ENCODE results near the gene ATP8A1.

The ATP8A1 gene

GRCh38 chr4:42643685-42644084 is 13.2 kb downstream of the ATP8A1 start:
- DNase-seq (ENCODE audit: low read depth, low spot score): no peak
- H3K27ac ChIP-seq: no peak overlapping the region
- H3K9me3 ChIP-seq (ENCODE audit: low read depth, low read length): no peaks in the 10 kb centered on the region
- no peaks in the 10 kb centered on the region for H3K36me3 ChIP-seq (ENCODE audit: insufficient read depth, low read length)
- H3K9ac ChIP-seq (ENCODE audit: insufficient read length): no peak overlapping the region
- H3K4me3 ChIP-seq: no peak overlapping the region
- TF ChIP-seq FOXP2 (optimal IDR thresholded peaks at IDR 0.05; ENCODE audit: control extremely low read depth, extremely low read length, insufficient read depth): no peak
- no peak for TF ChIP-seq EZH2 (IDR thresholded peaks at IDR 0.05)
- no peak for TF ChIP-seq POLR2AphosphoS5 (IDR thresholded peaks at IDR 0.05; ENCODE audit: borderline replicate concordance, low read depth, low read length)

- no peak for TF ChIP-seq POLR2AphosphoS5 (IDR thresholded peaks at IDR 0.05; ENCODE audit: borderline replicate concordance, low read depth, low read length)
- TF ChIP-seq FOXP2 (optimal IDR thresholded peaks at IDR 0.05; ENCODE audit: control extremely low read depth, extremely low read length, insufficient read depth): no peak
- no peak for TF ChIP-seq EZH2 (IDR thresholded peaks at IDR 0.05)
- H3K36me3 ChIP-seq (ENCODE audit: insufficient read depth, low read length): no peaks in the 10 kb centered on the region
- H3K4me3 ChIP-seq: no peak overlapping the region
- H3K9me3 ChIP-seq (ENCODE audit: low read depth, low read length): no peaks in the 10 kb centered on the region
- no peak for DNase-seq (ENCODE audit: low read depth, low spot score)
- no peak overlapping the region for H3K27ac ChIP-seq
- H3K9ac ChIP-seq (ENCODE audit: insufficient read length): no peak overlapping the region
Measured at GRCh38 chr4:42642845-42643615, 13.9 kb downstream of the ATP8A1 start.

DNA sequence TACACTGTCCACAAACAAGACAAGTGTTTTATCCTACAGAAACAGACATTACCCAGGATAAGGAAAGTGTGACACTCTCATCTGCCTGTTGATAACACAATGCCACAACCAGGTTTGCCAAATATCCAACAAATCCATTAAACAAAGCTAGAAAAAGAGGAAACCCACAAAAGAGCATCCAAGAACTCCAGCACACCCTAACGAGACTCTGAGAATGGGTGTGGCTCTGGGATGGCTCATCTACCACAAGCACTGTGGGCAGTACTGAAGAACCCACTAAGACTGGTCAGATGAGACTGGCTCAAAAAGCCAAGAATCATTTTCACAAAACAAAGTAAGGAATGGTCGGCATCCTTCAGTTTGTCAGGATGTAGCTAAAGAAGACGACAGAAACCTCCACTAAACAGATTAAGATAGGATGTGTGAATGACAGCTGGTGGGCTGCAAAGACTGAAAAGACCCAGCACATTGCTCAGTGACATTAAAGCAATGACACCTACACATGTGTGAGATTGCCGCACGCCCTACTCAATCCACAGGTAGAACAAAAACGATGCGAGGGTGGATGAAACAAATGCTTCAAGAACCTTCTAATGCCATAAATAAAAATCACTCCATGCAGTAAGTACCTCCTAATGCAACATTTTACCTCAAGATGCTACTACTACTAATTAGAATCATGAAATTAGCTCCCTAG is 14.7 kb downstream of the ATP8A1 start:
- DNase-seq (ENCODE audit: low read depth, low spot score): no peak
- TF ChIP-seq EZH2 (IDR thresholded peaks at IDR 0.05) (no peak), FOXP2 (optimal IDR thresholded peaks at IDR 0.05; ENCODE audit: control extremely low read depth, extremely low read length, insufficient read depth) (no peak), POLR2AphosphoS5 (IDR thresholded peaks at IDR 0.05; ENCODE audit: borderline replicate concordance, low read depth, low read length) (no peak)
- Histone ChIP-seq H3K9me3 (ENCODE audit: low read depth, low read length) (no peaks in the 10 kb centered on the region), H3K36me3 (ENCODE audit: insufficient read depth, low read length) (no peaks in the 10 kb centered on the region), H3K27ac (no peak overlapping the region), H3K9ac (ENCODE audit: insufficient read length) (no peak overlapping the region), H3K4me3 (no peak overlapping the region)

DNA sequence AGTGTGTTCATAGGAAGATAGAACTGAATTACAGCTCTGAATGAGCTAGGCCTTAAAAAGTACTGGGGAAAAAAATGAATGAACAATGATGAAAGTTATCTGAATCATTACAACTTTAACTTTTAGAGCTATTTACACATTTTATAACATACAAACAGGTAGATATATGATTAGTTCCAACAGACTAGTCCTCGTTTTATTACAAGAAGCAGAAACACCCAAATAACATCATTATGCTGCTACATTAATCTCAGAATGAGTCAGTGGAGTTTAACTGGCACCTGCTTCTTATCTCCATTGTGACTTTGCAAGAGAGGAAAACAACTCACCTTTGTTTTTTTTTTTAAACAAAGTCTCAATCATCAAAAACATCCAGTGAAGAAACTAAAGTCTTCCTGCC is 15.2 kb downstream of the ATP8A1 start:
- no peak for DNase-seq (ENCODE audit: low read depth, low spot score)
- H3K27ac ChIP-seq: no peak overlapping the region
- no peaks in the 10 kb centered on the region for H3K36me3 ChIP-seq (ENCODE audit: insufficient read depth, low read length)
- no peak overlapping the region for H3K9ac ChIP-seq (ENCODE audit: insufficient read length)
- TF ChIP-seq FOXP2 (optimal IDR thresholded peaks at IDR 0.05; ENCODE audit: control extremely low read depth, extremely low read length, insufficient read depth) (no peak), POLR2AphosphoS5 (IDR thresholded peaks at IDR 0.05; ENCODE audit: borderline replicate concordance, low read depth, low read length) (no peak), EZH2 (IDR thresholded peaks at IDR 0.05) (no peak)
- no peaks in the 10 kb centered on the region for H3K9me3 ChIP-seq (ENCODE audit: low read depth, low read length)
- H3K4me3 ChIP-seq: no peak overlapping the region

DNA sequence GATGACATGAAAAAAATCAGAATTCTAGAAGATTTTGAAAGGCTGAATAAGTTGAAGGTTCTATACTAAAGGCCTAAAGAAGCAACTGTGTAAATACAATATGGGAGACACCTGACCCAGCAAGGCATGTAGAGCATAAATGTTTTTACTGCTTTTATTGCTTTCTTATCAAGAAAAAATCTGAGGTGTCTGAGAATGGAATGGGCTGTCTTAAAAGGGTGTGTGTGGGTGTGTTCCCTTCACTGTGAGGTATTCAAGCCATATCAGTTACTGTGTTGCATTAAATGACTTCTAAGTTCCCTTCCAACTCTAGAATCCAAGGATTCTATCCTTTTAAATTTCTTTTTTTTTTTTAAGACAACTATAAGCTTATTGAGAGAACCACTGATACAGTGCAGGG is 15.7 kb downstream of the ATP8A1 start:
- H3K36me3 ChIP-seq (ENCODE audit: insufficient read depth, low read length): no peaks in the 10 kb centered on the region
- no peak overlapping the region for H3K9ac ChIP-seq (ENCODE audit: insufficient read length)
- TF ChIP-seq POLR2AphosphoS5 (IDR thresholded peaks at IDR 0.05; ENCODE audit: borderline replicate concordance, low read depth, low read length): no peak
- TF ChIP-seq EZH2 (IDR thresholded peaks at IDR 0.05): no peak
- no peak for TF ChIP-seq FOXP2 (optimal IDR thresholded peaks at IDR 0.05; ENCODE audit: control extremely low read depth, extremely low read length, insufficient read depth)
- no peak for DNase-seq (ENCODE audit: low read depth, low spot score)
- H3K27ac ChIP-seq: no peak overlapping the region
- H3K4me3 ChIP-seq: no peak overlapping the region
- no peaks in the 10 kb centered on the region for H3K9me3 ChIP-seq (ENCODE audit: low read depth, low read length)

GRCh38 chr4:42640613-42641012 is 16.3 kb downstream of the ATP8A1 start:
- no peak overlapping the region for H3K27ac ChIP-seq
- H3K4me3 ChIP-seq: no peak overlapping the region
- H3K9me3 ChIP-seq (ENCODE audit: low read depth, low read length): no peaks in the 10 kb centered on the region
- TF ChIP-seq POLR2AphosphoS5 (IDR thresholded peaks at IDR 0.05; ENCODE audit: borderline replicate concordance, low read depth, low read length) (no peak), EZH2 (IDR thresholded peaks at IDR 0.05) (no peak), FOXP2 (optimal IDR thresholded peaks at IDR 0.05; ENCODE audit: control extremely low read depth, extremely low read length, insufficient read depth) (no peak)
- no peak overlapping the region for H3K9ac ChIP-seq (ENCODE audit: insufficient read length)
- no peak for DNase-seq (ENCODE audit: low read depth, low spot score)
- no peaks in the 10 kb centered on the region for H3K36me3 ChIP-seq (ENCODE audit: insufficient read depth, low read length)

- H3K9me3 ChIP-seq (ENCODE audit: low read depth, low read length): no peaks in the 10 kb centered on the region
- H3K9ac ChIP-seq (ENCODE audit: insufficient read length): no peak overlapping the region
- DNase-seq (ENCODE audit: low read depth, low spot score): no peak
- no peak overlapping the region for H3K4me3 ChIP-seq
- no peaks in the 10 kb centered on the region for H3K36me3 ChIP-seq (ENCODE audit: insufficient read depth, low read length)
- TF ChIP-seq EZH2 (IDR thresholded peaks at IDR 0.05) (no peak), FOXP2 (optimal IDR thresholded peaks at IDR 0.05; ENCODE audit: control extremely low read depth, extremely low read length, insufficient read depth) (no peak), POLR2AphosphoS5 (IDR thresholded peaks at IDR 0.05; ENCODE audit: borderline replicate concordance, low read depth, low read length) (no peak)
- H3K27ac ChIP-seq: no peak overlapping the region
Measured at GRCh38 chr4:42638993-42639392, 17.9 kb downstream of the ATP8A1 start.

- no peak for DNase-seq (ENCODE audit: low read depth, low spot score)
- no peak for TF ChIP-seq FOXP2 (optimal IDR thresholded peaks at IDR 0.05; ENCODE audit: control extremely low read depth, extremely low read length, insufficient read depth)
- no peak for TF ChIP-seq POLR2AphosphoS5 (IDR thresholded peaks at IDR 0.05; ENCODE audit: borderline replicate concordance, low read depth, low read length)
- no peak for TF ChIP-seq EZH2 (IDR thresholded peaks at IDR 0.05)
- no peaks in the 10 kb centered on the region for H3K9me3 ChIP-seq (ENCODE audit: low read depth, low read length)
- H3K9ac ChIP-seq (ENCODE audit: insufficient read length): no peak overlapping the region
- H3K4me3 ChIP-seq: no peak overlapping the region
- H3K27ac ChIP-seq: no peak overlapping the region
- H3K36me3 ChIP-seq (ENCODE audit: insufficient read depth, low read length): no peaks in the 10 kb centered on the region
Measured at GRCh38 chr4:42638321-42638720, 18.6 kb downstream of the ATP8A1 start.
